HCT116 (cell line): ENCODE data around the gene CTTN. TPM values are rescaled to one million over a fixed set of nuclear protein-coding genes. Genes with fewer than 3 reads are reported as not detected.

Source experiments
- ATAC-seq: fragments of 200-7000 bp; cut with Tn5 transposase; 2 replicates; pipeline ENCODE4 v1.9.1; 2020; ENCODE audit warnings: mild to moderate bottlenecking, moderate library complexity
- BruUV-seq: library from RNA; stranded (reverse); fragments of 400-500 nt; replicated peaks from 2 replicates; lab custom pipeline; 2021; lab: Mats Ljungman, UMichigan
- CTCF ChIA-PET: fragments of 300-600 bp; sonication (Branson Sonifier 250); formaldehyde crosslinking; loops from one replicate; lab custom pipeline; 2021; ENCODE audit warnings: antibody characterized with exemption; lab: Charles Lee
- POLR2A ChIA-PET: fragments of 300-600, 350-600 bp; sonication (Branson Sonifier 250); formaldehyde crosslinking; loops from one replicate; lab custom pipeline; 2021; ENCODE audit warnings: antibody characterized with exemption; lab: Charles Lee
- RAD21 ChIA-PET, 2 experiments: fragments of 300-600 bp; sonication (Branson Sonifier 250); formaldehyde crosslinking; loops; one replicate each; lab custom pipeline; 2023; ENCODE audit warnings: low total read pairs in 2 of 2; ENCODE audit not compliant: uncharacterized antibody in 2 of 2, unreplicated experiment in 2 of 2, low non-redundant PET in 1 of 2; lab: Charles Lee
- DNase-seq: peaks from one replicate; pipeline ENCODE4 v3.0.0-alpha.2; 2010; ENCODE audit warnings: low read depth, low spot score
- H2AFZ ChIP-seq: fragments of 200-600 bp; shearing (Covaris generic), sonication (generic); 2 replicates; pipeline ENCODE4 v1.6.1; 2017; ENCODE audit warnings: low read depth, mixed run types, mixed read lengths, antibody characterized with exemption, low read length; ENCODE audit not compliant: poor library complexity, severe bottlenecking
- H3K27ac ChIP-seq: 2 replicates; pipeline ENCODE4 v1.5.1; 2012; ENCODE audit warnings: low read depth, low read length
- H3K27me3 ChIP-seq: fragments of 200-600 bp; sonication (generic); 2 replicates; pipeline ENCODE4 v1.6.1; 2016; ENCODE audit warnings: mixed run types, low read length, mixed read lengths; ENCODE audit not compliant: insufficient read depth
- H3K36me3 ChIP-seq, 2 experiments: fragments of 200-500 bp in 1 of 2; fragments of 200-600 bp in 1 of 2; sonication (Bioruptor generic) in 1 of 2; sonication (generic) in 1 of 2; 2 replicates each; pipeline versions ENCODE4 v1.5.1 to v1.6.1; 2014 to 2016; ENCODE audit warnings: low read length in 2 of 2, inconsistent platforms in 1 of 2, mixed read lengths in 1 of 2, mixed run types in 1 of 2; ENCODE audit not compliant: insufficient read depth in 2 of 2, control insufficient read depth in 1 of 2
- H3K4me1 ChIP-seq, 2 experiments: fragments of 200-600 bp in 1 of 2; sonication (generic) in 1 of 2; 2 replicates each; pipeline versions ENCODE4 v1.5.1 to v1.6.1; 2012 to 2017; ENCODE audit warnings: low read length in 2 of 2, inconsistent platforms in 1 of 2, mild to moderate bottlenecking in 1 of 2, mixed read lengths in 1 of 2, mixed run types in 1 of 2, moderate library complexity in 1 of 2; ENCODE audit not compliant: insufficient read depth in 2 of 2, control insufficient read depth in 1 of 2
- H3K4me2 ChIP-seq: fragments of 200-600 bp; sonication (generic); 2 replicates; pipeline ENCODE4 v1.6.1; 2017; ENCODE audit warnings: mixed run types, low read length, mixed read lengths
- H3K4me3 ChIP-seq, 2 experiments: fragments of 200-600 bp in 1 of 2; sonication (generic) in 1 of 2; replicated peaks in 1 of 2; 2 replicates each; pipeline ENCODE4 v1.5.1; 2011 to 2016; ENCODE audit warnings: low read length in 2 of 2, control low read depth in 1 of 2, low read depth in 1 of 2, mild to moderate bottlenecking in 1 of 2, mixed read lengths in 1 of 2, mixed run types in 1 of 2
- H3K79me2 ChIP-seq: fragments of 200-600 bp; sonication (generic); 2 replicates; pipeline ENCODE4 v1.6.1; 2017; ENCODE audit warnings: mild to moderate bottlenecking, mixed run types, low read length, moderate library complexity, mixed read lengths; ENCODE audit not compliant: insufficient read depth
- H3K9ac ChIP-seq: fragments of 200-600 bp; sonication (generic); 2 replicates; pipeline ENCODE4 v1.6.1; 2016; ENCODE audit warnings: low read length, mixed read lengths
- H3K9me2 ChIP-seq: fragments of 200-600 bp; sonication (generic), shearing (Covaris generic); 2 replicates; pipeline ENCODE4 v1.6.1; 2017; ENCODE audit warnings: mixed run types, mild to moderate bottlenecking, moderate library complexity; ENCODE audit not compliant: insufficient read depth
- H3K9me3 ChIP-seq, 2 experiments: fragments of 200-500 bp in 1 of 2; fragments of 200-600 bp in 1 of 2; sonication (Bioruptor generic) in 1 of 2; sonication (generic) in 1 of 2; 2 replicates each; pipeline ENCODE4 v1.6.1; 2014 to 2017; ENCODE audit warnings: low read length in 2 of 2, mixed read lengths in 2 of 2, inconsistent platforms in 1 of 2, low read depth in 1 of 2, mild to moderate bottlenecking in 1 of 2, mixed run types in 1 of 2, moderate library complexity in 1 of 2; ENCODE audit not compliant: control insufficient read depth in 1 of 2, insufficient read depth in 1 of 2
- H4K20me1 ChIP-seq: fragments of 200-600 bp; sonication (generic), shearing (Covaris generic); 2 replicates; pipeline ENCODE4 v1.6.1; 2017; ENCODE audit warnings: mixed run types, mild to moderate bottlenecking, moderate library complexity; ENCODE audit not compliant: insufficient read depth
- CBX3 ChIP-seq: IDR thresholded peaks from 2 replicates; pipeline ENCODE4 v1.6.1; 2012; ENCODE audit warnings: low read depth
- CEBPB ChIP-seq: IDR thresholded peaks from 2 replicates; pipeline ENCODE4 v1.6.1; 2012; ENCODE audit warnings: low read depth
- EZH2phosphoT487 ChIP-seq: fragments of 200-600 bp; IDR thresholded peaks from 2 replicates; pipeline ENCODE4 v1.6.1; 2018; ENCODE audit warnings: antibody characterized with exemption, borderline replicate concordance
- JUND ChIP-seq: IDR thresholded peaks from 2 replicates; pipeline ENCODE4 v1.6.1; 2012
- intact Hi-C: fragments of 100-400 bp; cut with micrococcal nuclease; formaldehyde crosslinking; loops from 2 replicates; pipeline ENCODE4 v1.10.0; 2022
- total RNA-seq: library from RNA; stranded (reverse); gene quantifications from one replicate; pipeline ENCODE4 v1.2.1, GENCODE V29; 2021; ENCODE audit not compliant: unreplicated experiment
- TF ChIP-seq, protein P1 (sequence below): IDR thresholded peaks from 2 replicates; pipeline ENCODE4 v1.6.1; 2012; ENCODE audit warnings: low read depth
- TF ChIP-seq, protein P2 (sequence below): IDR thresholded peaks from 2 replicates; pipeline ENCODE4 v1.6.1; 2012
- TF ChIP-seq, protein P3 (sequence below), 3 experiments: fragments of 200-600 bp in 1 of 3; sonication (generic) in 1 of 3; IDR thresholded peaks in 2 of 3; conservative IDR thresholded peaks in 1 of 3; 2 replicates each; pipeline ENCODE4 v1.5.1; 2012 to 2017; ENCODE audit warnings: low read depth in 2 of 3, low read length in 2 of 3, antibody characterized with exemption in 1 of 3, borderline replicate concordance in 1 of 3, control low read depth in 1 of 3, mild to moderate bottlenecking in 1 of 3, mixed read lengths in 1 of 3, mixed run types in 1 of 3, moderate library complexity in 1 of 3; ENCODE audit not compliant: insufficient read depth in 1 of 3

Gene CTTN
- total RNA-seq, 1 experiment from 2014 or later = 249 TPM

DNA sequence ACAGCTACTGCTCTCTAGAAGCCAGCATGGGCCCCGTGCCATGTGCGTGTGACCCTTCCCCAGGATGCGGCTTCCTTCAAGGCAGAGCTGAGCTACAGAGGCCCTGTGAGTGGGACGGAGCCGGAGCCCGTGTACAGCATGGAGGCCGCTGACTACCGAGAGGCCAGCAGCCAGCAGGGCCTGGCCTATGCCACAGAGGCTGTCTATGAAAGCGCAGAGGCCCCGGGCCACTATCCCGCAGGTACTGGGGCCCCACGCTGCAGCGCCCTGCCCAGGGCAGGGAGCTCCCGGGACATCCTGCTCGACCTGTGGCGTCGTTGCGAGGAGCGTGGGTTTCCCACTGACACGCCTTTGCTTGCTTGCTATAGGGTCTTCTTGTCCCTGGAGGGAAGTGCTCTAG is 34.7 kb downstream of the CTTN start:
- no peak overlapping the region for H3K27ac ChIP-seq
- ATAC-seq (no peak), DNase-seq (no peak)
- H2AFZ ChIP-seq = no peak overlapping the region
- H3K79me2 ChIP-seq = no peaks in the 10 kb centered on the region
- intact Hi-C loops = no loop called here
- H4K20me1 ChIP-seq = no peaks in the 10 kb centered on the region
- H3K36me3 ChIP-seq = peaks cover 54 to 62% of the 10 kb centered on the region in 2 experiments; a peak in 3 of 4 replicates
- ChIA-PET RAD21 (no interaction called here), CTCF (no interaction called here), POLR2A (no interaction called here)
- H3K9me3 ChIP-seq = no peaks in the 10 kb centered on the region
- no peak overlapping the region for H3K4me2 ChIP-seq
- BruUV-seq = no TSS peak
- no peak overlapping the region for H3K9ac ChIP-seq
- no peak overlapping the region for H3K4me3 ChIP-seq
- no peaks in the 10 kb centered on the region for H3K27me3 ChIP-seq
- H3K4me1 ChIP-seq = no peaks in the 10 kb centered on the region
- H3K9me2 ChIP-seq = no peaks in the 10 kb centered on the region
- TF ChIP-seq CEBPB = no peak
- TF ChIP-seq JUND = no peak
- TF ChIP-seq, protein P1, sequence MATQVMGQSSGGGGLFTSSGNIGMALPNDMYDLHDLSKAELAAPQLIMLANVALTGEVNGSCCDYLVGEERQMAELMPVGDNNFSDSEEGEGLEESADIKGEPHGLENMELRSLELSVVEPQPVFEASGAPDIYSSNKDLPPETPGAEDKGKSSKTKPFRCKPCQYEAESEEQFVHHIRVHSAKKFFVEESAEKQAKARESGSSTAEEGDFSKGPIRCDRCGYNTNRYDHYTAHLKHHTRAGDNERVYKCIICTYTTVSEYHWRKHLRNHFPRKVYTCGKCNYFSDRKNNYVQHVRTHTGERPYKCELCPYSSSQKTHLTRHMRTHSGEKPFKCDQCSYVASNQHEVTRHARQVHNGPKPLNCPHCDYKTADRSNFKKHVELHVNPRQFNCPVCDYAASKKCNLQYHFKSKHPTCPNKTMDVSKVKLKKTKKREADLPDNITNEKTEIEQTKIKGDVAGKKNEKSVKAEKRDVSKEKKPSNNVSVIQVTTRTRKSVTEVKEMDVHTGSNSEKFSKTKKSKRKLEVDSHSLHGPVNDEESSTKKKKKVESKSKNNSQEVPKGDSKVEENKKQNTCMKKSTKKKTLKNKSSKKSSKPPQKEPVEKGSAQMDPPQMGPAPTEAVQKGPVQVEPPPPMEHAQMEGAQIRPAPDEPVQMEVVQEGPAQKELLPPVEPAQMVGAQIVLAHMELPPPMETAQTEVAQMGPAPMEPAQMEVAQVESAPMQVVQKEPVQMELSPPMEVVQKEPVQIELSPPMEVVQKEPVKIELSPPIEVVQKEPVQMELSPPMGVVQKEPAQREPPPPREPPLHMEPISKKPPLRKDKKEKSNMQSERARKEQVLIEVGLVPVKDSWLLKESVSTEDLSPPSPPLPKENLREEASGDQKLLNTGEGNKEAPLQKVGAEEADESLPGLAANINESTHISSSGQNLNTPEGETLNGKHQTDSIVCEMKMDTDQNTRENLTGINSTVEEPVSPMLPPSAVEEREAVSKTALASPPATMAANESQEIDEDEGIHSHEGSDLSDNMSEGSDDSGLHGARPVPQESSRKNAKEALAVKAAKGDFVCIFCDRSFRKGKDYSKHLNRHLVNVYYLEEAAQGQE = no peak
- no peak for TF ChIP-seq EZH2phosphoT487
- no peak for TF ChIP-seq CBX3

DNA sequence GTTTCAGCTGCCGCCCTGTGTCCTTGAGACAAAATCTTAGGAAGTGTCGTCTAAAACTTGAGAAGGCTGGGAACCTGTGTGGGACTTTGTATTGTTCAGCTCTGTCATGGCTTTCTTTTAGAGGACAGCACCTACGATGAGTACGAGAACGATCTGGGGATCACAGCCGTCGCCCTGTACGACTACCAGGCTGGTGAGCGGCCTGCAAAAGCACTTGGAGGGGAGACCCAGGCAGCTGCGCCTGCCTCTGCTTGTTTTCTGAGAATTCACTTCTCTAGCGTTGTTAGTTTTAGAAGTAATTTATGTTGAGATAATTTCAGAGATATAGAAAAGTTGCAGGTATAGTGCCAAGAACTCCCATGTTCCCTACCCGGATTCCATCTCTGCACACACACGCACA is 35.2 kb downstream of the CTTN start:
- Histone ChIP-seq H3K9me2 (no peaks in the 10 kb centered on the region), H3K27me3 (no peaks in the 10 kb centered on the region), H3K36me3 (peaks cover 52 to 62% of the 10 kb centered on the region in 2 experiments; a peak in 3 of 4 replicates), H2AFZ (no peak overlapping the region), H3K4me1 (no peaks in the 10 kb centered on the region), H3K9me3 (no peaks in the 10 kb centered on the region), H3K4me2 (no peak overlapping the region), H3K4me3 (no peak overlapping the region), H3K79me2 (no peaks in the 10 kb centered on the region), H4K20me1 (no peaks in the 10 kb centered on the region), H3K9ac (no peak overlapping the region), H3K27ac (no peak overlapping the region)
- intact Hi-C loops = no loop called here
- ChIA-PET RAD21 (no interaction called here), POLR2A (no interaction called here), CTCF (no interaction called here)
- no peak for ATAC-seq
- BruUV-seq = no TSS peak
- no peak for DNase-seq
- TF ChIP-seq, protein P1 = no peak
- TF ChIP-seq, protein P2, sequence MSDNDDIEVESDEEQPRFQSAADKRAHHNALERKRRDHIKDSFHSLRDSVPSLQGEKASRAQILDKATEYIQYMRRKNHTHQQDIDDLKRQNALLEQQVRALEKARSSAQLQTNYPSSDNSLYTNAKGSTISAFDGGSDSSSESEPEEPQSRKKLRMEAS = no peak
- TF ChIP-seq, protein P3, sequence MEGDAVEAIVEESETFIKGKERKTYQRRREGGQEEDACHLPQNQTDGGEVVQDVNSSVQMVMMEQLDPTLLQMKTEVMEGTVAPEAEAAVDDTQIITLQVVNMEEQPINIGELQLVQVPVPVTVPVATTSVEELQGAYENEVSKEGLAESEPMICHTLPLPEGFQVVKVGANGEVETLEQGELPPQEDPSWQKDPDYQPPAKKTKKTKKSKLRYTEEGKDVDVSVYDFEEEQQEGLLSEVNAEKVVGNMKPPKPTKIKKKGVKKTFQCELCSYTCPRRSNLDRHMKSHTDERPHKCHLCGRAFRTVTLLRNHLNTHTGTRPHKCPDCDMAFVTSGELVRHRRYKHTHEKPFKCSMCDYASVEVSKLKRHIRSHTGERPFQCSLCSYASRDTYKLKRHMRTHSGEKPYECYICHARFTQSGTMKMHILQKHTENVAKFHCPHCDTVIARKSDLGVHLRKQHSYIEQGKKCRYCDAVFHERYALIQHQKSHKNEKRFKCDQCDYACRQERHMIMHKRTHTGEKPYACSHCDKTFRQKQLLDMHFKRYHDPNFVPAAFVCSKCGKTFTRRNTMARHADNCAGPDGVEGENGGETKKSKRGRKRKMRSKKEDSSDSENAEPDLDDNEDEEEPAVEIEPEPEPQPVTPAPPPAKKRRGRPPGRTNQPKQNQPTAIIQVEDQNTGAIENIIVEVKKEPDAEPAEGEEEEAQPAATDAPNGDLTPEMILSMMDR (IDR thresholded peaks at IDR 0.05 in 2 of 3, conservative IDR thresholded peaks at IDR 0.05 in 1 of 3; ENCODE audit: borderline replicate concordance in 1 of 3, insufficient read depth in 1 of 3, low read depth in 2 of 3, low read length in 2 of 3) = no peak
